ENCODE results near the gene CES2.
"Not testable (repeated sequence)": the region's sequence is repeated elsewhere in the genome, so short reads cannot be mapped to it uniquely, and the experiment has no call there.

CES2 gene

GRCh38 chr16:66954097-66954659 lies 18.9 kb downstream of the CES2 start:
- peak; percentile 67 for DNase-seq

GRCh38 chr16:66955363-66956153 lies 20.2 kb downstream of the CES2 start:
- not testable (repeated sequence) for DNase-seq

GRCh38 chr16:66956154-66956457 lies 20.8 kb downstream of the CES2 start:
- DNase-seq = not testable (repeated sequence)

- DNase-seq = no peak
Observed at GRCh38 chr16:66958857-66959703, 23.8 kb downstream of the CES2 start.

GRCh38 chr16:66959704-66960161 lies 24.4 kb downstream of the CES2 start:
- DNase-seq = no peak

- no peak for DNase-seq
Observed at GRCh38 chr16:66960270-66960669, 25.0 kb downstream of the CES2 start.

- peak; percentile 33 for DNase-seq
Observed at GRCh38 chr16:66961065-66961744, 25.9 kb downstream of the CES2 start, which contains the start of gene CES3. TSS of gene CES3 (plus strand) at chr16:66961266. CDS start at chr16:66961308, 42 bp downstream.

GRCh38 chr16:66961914-66962313 lies 26.6 kb downstream of the CES2 start:
- DNase-seq = no peak

GRCh38 chr16:66964049-66964448 lies 28.7 kb downstream of the CES2 start:
- DNase-seq = no peak

GRCh38 chr16:66968847-66969246 lies 33.5 kb downstream of the CES2 start:
- no peak for DNase-seq

GRCh38 chr16:66970775-66971720 lies 35.7 kb downstream of the CES2 start:
- DNase-seq = no peak

GRCh38 chr16:66972983-66973382 lies 37.7 kb downstream of the CES2 start:
- no peak for DNase-seq

GRCh38 chr16:66973716-66974115 lies 38.4 kb downstream of the CES2 start:
- no peak for DNase-seq

GRCh38 chr16:66974156-66974931 lies 39.0 kb downstream of the CES2 start:
- DNase-seq = not testable (repeated sequence)

- peak; percentile 30 for DNase-seq
Observed at GRCh38 chr16:66974932-66975246, 39.6 kb downstream of the CES2 start.

- DNase-seq = no peak
Observed at GRCh38 chr16:66975302-66975893, 40.1 kb downstream of the CES2 start.

- no peak for DNase-seq
Observed at GRCh38 chr16:66976746-66977145, 41.4 kb downstream of the CES2 start.

- DNase-seq = peak; percentile 78
Observed at GRCh38 chr16:66977341-66978113, 42.2 kb downstream of the CES2 start.

GRCh38 chr16:66979011-66979717 lies 43.8 kb downstream of the CES2 start:
- DNase-seq = no peak

Measured in central memory CD4-positive, alpha-beta T cell (primary cell).